ENCODE measurements around the gene NPHS2.

DNA sequence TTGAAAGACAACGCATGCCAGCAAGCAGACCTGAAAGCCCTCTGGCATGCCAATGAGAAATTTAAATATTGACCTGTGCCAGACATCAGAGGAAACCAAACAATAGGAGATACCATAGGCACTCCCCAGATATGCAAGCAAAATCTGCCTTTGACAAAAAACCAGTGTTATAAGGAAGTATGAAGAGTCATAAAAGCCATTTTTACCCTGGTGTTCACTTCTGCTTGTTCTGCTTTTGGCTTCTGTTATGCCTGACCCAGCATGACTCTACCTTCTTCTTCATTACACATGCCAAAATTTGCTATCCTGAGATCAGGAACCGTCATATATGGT lies 26.4 kb downstream of the NPHS2 start:
- TF ChIP-seq MXI1 (IDR thresholded peaks at IDR 0.05; ENCODE audit: borderline replicate concordance, low read depth, low read length), result no peak
- TF ChIP-seq, protein P1, sequence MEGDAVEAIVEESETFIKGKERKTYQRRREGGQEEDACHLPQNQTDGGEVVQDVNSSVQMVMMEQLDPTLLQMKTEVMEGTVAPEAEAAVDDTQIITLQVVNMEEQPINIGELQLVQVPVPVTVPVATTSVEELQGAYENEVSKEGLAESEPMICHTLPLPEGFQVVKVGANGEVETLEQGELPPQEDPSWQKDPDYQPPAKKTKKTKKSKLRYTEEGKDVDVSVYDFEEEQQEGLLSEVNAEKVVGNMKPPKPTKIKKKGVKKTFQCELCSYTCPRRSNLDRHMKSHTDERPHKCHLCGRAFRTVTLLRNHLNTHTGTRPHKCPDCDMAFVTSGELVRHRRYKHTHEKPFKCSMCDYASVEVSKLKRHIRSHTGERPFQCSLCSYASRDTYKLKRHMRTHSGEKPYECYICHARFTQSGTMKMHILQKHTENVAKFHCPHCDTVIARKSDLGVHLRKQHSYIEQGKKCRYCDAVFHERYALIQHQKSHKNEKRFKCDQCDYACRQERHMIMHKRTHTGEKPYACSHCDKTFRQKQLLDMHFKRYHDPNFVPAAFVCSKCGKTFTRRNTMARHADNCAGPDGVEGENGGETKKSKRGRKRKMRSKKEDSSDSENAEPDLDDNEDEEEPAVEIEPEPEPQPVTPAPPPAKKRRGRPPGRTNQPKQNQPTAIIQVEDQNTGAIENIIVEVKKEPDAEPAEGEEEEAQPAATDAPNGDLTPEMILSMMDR (conservative IDR thresholded peaks at IDR 0.05; ENCODE audit: low read depth, low read length), result no peak

Measured in IMR-90 (cell line).